Renal cortical epithelial cell (primary cell): ENCODE data around the gene OR2V2. TPM values are rescaled to one million over a fixed set of nuclear protein-coding genes. Genes with fewer than 3 reads are reported as not detected.
"Not testable (repeated sequence)": the region's sequence is repeated elsewhere in the genome, so short reads cannot be mapped to it uniquely, and the experiment has no call there.

Source experiments
- DNase-seq: peaks from one replicate; pipeline ENCODE4 v3.0.0-alpha.2; 2011; ENCODE audit warnings: low read depth
- total RNA-seq: library from RNA; depleted of rRNA; stranded (reverse); fragments of >200 nt; gene quantifications from 2 replicates; pipeline ENCODE4 v1.2.3, GENCODE V29; 2014

The OR2V2 gene
- total RNA-seq, 1 donor from 2014 or later, result not detected

DNA sequence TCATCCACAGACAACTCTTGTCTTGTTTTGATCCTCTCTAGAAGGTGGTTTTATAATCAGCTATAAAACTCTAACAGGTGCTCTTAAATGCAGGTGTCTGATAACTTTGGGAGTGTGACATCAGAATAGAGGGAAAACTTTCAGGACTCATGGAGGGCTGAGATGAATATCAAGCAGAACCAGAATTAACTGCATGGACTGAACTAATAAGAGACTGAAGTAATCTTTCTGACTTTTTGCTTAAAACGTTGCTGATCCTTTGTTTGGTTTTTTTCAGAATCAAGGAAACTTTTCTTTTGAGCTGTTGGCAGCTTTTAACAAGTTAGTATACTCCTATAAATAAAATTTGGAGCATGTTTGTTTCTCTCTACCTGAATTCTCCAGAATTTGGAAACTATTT lies 2.3 kb upstream of the OR2V2 start:
- DNase-seq, result no peak

GRCh38 chr5:181149355-181149754 lies 2.0 kb downstream of the OR2V2 start:
- DNase-seq, result no peak

DNA sequence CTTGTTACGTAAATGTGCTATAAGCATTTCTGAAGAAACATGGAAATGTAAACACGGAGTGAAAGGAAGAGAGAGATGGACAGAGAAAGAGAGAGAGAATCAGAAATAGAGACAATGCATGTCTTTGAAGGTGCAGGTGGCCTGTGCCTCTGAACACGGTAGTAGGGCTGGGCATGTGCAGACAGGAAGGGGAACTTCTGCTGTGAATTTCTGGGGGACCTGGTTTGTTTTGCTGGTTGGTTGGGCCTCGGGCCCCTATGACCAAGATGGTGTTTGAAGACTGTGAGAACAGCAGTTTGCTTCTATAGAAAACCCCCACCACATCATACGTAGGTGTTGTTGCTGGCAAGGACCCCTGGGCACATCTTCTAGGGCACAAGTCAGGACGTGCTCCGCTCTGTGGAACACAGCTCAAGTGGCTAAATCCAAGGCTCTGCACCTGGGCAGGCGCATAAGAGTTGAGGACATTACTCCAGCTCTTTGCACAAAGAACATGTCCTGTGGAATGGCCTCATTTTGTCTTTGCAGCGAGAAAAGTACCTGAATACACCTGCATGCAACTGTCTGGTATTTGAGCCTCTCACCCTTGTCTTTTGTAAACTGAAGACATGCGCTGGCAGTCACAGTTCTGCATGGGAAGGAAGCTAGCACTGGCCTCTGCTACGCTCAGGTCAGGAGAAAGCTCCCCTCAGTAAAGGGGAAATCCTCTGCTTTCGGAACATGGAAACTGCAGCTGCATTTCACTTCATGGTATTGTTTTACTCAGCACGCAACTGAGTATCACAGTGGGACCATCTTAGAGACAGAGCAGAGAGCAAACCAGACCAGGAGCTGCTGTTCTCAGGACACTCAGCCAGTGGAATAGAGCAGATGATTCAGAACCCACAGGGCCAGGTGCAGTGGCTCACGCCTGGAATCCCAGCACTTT lies 2.7 kb downstream of the OR2V2 start:
- no peak for DNase-seq

DNA sequence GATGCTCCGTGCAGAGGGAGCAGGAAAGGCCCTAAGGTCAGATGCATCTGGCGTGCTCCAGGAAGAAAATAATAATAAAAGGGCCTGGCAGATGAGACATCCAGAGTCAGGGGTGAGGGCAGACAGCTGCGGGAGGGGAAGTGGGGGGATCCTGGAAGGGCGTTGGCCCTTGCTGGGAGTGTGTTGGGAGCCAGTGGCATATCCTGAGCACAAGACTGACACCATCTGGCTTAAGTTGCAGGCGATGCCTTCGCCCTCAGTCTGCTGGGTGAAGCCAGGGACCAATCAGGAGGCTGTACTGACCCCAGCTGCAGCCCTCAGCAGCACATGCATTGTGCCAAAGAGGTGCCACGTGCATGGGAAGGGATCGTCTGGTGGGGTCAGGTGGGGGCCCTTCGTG lies 3.8 kb downstream of the OR2V2 start:
- no peak for DNase-seq

GRCh38 chr5:181152406-181152805 lies 5.0 kb downstream of the OR2V2 start:
- DNase-seq, result peak; percentile 79

DNA sequence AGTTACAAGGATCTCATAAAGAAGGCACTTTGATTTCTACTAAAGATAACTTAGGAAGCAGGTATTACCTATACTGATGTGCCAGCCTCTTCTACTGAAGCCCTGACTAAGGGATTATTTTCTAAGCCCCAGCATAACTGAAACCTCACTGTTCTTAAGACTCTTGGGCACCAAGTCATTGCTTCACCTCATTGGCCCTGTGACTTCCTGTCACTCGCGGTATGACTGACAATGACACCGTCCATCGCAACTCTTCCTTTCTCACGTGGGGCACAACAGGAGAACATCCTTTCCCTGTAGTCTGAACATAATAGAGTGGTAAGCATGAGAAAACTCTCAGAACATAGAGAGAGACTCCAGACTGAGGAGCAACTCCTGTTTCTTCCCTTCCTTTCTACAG lies 6.4 kb downstream of the OR2V2 start:
- DNase-seq, result no peak

- no peak for DNase-seq
Observed at GRCh38 chr5:181156758-181157157, 9.4 kb downstream of the OR2V2 start.

GRCh38 chr5:181158869-181159268 lies 11.5 kb downstream of the OR2V2 start:
- no peak for DNase-seq

- DNase-seq, result peak; percentile 58
Observed at GRCh38 chr5:181159286-181160151, 12.1 kb downstream of the OR2V2 start.

- no peak for DNase-seq
Observed at GRCh38 chr5:181160152-181160754, 12.9 kb downstream of the OR2V2 start.

DNA sequence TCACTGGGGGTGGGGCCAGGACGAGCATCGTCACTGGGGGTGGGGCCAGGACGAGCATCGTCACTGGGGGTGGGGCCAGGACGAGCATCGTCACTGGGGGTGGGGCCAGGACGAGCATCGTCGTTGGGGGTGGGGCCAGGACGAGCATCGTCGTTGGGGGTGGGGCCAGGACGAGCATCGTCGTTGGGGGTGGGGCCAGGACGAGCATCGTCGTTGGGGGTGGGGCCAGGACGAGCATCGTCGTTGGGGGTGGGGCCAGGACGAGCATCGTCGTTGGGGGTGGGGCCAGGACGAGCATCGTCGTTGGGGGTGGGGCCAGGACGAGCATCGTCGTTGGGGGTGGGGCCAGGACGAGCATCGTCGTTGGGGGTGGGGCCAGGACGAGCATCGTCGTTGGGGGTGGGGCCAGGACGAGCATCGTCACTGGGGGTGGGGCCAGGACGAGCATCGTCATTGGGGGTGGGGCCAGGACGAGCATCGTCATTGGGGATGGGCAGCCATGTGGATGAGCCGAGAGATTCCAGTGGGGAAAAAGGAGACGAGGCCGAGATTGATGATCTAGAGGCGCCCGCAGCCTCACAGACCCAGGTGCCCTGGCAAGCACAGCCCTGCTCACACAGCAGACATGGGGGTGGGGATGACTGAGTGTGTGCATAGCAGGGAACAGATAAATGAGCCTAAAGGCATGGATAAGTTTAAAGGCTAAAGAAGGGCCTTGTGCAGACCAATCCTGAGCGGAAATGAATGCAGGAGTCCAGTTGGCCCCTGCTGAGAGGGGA lies 13.6 kb downstream of the OR2V2 start:
- not testable (repeated sequence) for DNase-seq

DNA sequence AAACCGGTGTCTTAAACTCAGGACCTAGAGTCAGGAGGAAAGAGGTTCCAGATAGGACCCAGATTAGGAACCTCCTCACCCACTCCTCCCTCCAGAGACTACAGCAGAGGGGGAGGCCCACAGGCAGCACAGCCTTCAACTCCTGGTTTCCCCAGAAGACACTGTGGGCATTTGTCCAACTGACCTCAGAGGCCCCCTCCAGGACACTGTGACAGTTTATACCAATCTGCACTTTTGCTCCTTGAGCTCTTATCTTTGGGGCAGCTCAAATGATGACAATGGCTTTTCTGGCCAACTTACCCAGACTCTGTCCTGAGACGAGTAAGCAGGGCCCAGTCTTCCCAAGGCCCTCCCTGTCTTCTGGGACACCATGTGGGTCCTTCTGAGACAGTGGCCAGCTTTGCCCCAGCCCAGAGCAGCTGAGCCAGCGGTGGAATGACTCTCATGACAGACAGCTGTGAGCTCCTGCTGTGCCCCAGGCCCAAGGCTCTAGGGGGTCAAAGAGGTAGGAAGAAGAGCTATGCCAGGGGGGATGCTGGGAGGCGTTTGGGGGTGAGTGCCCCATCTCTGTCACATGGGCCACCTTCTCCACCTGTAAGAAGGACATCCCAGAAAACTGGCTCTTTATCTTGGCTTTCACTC lies 14.3 kb downstream of the OR2V2 start:
- no peak for DNase-seq

DNA sequence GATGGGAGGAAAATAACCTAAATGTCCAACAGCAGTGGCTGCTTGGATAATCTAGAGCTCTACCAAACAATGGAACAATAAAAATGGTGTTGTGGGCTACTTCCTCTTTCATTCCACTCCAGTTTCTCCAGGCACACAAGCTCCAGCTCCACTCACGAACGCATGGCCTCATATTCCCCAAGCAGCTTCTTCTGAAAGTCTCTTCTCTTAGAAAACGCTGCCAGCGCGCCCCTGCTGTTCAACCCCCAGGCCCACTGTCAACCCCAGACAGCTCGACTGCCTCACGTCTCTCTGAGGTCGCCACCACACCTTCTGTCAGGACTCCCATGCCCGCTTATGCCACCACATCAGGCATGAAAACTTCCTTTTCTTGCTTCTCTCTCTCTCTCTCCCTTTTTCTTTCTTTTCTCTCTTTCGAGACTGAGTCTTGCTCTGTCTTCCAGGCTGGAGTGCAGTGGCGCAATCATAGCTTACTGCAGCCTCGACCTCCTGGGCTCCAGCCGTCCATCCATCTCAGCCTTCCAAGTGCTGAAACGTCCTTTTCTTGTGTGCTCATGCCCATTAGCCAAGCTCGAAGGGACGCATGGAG lies 16.2 kb downstream of the OR2V2 start:
- no peak for DNase-seq

DNA sequence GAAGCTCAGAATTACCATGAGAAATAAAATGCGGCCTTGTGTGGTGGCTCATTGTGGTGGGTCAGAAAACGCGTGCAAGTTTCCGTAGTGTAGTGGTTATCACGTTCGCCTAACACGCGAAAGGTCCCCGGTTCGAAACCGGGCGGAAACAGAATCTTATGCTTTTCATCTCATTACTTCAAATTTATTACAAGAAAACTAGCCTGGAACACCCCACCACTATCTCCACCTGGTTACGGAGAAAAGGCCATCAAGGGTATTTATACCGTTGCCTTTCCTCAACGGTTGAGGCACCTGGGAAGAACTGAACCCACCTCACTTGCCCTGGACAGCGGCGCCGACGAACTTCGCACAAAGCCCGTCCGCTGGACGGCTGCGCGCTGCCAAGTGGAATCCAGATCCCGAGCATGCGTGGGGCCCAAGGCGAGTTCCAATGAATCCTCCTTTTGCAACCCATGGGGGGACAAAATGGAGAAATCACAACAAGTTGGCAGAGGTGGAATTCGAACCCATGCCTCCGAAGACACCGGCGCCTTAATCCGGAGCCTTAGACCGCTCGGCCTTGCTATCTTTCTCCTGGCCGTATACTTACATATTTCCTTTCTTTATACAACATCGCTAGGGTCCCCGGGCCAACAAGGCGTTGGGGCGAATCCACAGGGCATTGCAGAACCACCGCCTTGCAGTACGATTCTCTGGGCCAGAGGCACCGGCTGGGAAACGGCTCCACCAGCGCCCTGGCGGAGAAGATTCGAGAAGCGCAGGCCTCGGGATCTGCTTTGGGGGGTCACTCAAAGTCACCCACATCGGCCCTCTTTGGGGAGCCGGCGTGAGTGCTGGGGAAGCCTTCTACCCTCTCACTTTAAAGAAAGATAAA lies 16.9 kb downstream of the OR2V2 start:
- no peak for DNase-seq

DNA sequence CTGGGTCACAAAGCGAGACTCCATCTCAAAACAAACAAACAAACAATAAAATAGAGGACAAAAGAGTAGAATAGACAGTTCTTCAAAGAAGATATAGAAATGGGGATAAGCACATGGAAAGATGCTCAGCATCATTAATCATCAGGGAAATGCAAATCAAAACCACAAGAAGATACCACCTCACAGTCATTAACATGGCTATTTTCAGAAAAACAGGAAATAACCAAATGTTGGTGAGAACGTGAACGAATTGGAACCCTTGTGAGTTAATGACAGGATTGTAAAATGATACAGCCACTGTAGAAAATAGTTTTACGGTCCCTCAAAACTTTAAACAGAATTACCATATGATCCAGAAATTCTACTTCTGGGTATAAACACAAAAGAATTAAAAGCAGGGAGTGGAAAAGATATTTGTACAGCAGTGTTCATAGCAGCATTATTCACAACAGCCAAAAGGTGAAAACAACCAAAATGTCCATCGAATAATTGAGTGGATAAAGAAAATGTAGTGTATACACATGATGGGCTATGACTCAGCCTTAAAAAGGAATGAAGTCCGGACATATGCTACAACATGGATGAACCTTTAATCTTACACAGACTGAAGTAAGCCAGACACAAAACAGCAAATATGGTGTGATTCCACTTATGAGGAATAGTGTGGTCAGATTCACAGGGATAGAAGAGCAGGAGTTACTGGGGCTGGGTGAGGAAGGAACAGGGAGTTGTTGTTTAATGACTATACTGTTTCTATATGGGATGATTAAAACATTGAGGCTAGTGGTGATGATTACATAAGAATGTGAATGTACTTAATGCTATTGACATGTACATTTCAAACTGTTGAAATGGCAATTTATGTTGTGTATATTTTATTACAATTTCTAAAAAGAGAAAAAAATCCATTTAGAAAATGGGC lies 19.7 kb downstream of the OR2V2 start:
- DNase-seq, result no peak

DNA sequence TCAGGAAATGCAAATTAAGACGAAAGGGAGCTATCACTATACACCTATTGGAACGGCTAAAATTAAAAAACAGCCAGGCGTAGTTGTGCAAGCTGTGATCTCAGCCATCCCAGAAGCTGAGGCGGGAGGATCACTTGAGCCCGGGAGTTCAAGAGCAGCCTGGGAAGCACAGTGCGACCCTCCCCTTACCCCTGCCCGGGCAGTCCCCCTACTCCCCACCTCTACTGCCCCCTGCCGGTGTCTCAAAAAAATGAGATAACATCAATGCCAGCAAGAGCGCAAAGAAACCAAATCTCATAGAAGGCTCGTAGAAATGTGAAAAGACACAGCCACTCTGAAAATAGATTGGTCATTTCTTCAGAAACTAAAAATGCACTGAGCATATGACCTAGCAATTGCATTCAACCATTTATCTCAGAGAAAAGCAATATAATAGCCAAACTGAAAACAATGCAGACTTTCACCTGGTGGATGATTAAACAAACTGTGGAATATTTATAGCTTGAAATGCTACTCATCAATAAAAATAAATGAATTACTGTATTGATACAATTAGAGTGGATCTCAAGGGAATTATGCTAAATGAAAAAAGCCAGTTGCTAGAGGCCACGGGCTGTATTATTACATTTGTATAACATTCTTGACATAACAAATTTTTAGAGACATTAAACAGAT lies 20.6 kb downstream of the OR2V2 start:
- no peak for DNase-seq

- no peak for DNase-seq
Observed at GRCh38 chr5:181168595-181169118, 21.3 kb downstream of the OR2V2 start.
